GDM1 (cell line): Measurements from ENCODE around the gene GLCE.
"Not testable (repeated sequence)": the region's sequence is repeated elsewhere in the genome, so short reads cannot be mapped to it uniquely, and the experiment has no call there.

ENCODE experiments used
- DNase-seq: peaks from one replicate; lab custom pipeline; 2025; lab: John Stamatoyannopoulos, UW

GLCE gene

DNA sequence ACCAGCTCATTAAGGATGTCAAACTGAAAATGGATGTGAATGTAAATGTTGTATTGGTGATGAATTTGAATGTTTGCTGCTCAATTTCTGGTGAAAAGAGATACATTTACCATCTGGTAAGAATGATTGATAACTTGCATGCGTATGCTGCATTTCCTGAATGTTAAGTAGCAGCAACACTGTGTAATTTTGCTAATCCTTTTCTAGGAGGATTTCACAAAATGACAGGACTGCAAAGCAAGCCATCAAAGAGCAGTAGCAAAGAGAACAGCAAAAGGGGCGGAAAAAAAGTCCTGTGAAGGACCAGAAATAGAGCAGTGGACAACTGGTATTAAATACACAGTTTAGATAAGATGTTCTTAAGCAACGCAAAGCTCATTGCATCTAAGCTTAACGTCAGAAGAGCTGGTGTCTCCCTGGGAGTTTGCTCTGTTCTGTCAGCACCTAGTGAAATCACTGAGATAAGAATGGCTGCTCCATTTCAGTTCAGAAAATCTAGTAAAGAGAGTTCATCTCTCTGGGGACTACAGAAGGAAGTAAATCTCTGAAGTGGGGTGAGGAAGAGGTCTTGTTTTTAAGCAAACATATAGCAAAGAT is 114.7 kb downstream of the GLCE start:
- DNase-seq: no peak

DNA sequence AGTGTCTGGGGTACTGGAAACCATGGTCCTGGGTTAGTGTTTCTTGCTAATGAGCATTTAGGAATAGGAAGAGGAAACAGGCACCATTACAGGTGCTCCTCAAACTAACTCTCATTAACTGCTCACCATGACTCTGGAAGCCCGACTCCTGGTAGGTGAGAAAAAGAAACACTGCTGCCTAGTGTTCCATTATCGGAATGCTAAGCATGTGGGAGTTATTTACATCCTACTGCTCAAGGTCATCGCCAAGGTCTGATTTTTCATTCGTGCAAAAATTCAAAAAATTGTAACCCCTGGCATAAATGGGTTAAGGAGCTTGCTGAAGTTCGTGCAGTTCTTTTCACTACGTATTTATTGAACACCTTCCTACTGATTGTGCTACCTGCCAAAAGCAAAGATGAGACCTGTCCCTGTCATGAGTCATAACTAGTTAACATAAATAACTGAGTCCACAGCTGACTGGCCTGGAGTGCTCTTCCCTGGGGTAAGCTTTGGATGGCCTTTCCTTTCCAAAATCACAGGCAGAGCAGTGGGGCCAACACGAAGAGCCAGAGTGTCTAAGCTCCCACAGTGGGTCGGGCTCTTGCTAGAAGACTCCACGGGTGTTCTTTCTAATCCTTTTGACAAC is 115.6 kb downstream of the GLCE start:
- DNase-seq: no peak

DNA sequence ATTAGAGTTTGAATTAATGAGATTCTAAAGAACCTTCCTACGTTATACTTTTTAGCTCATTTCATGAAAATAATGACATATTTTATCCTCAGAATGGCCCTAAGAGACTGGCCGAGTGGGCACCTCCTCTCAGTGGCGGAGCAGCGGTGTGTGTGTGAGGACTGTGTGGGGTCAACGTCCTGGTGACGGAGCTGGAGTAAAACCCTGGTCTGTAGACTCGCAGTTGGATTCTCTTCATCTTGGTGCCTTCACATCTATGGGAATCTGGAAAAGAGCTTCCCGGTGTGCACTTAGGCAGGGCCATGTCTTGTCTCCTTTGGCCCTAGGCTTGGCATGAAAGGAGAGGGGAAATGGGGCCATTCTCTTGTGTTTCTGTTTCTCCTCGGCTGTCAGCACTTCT is 116.9 kb downstream of the GLCE start:
- DNase-seq: no peak

DNA sequence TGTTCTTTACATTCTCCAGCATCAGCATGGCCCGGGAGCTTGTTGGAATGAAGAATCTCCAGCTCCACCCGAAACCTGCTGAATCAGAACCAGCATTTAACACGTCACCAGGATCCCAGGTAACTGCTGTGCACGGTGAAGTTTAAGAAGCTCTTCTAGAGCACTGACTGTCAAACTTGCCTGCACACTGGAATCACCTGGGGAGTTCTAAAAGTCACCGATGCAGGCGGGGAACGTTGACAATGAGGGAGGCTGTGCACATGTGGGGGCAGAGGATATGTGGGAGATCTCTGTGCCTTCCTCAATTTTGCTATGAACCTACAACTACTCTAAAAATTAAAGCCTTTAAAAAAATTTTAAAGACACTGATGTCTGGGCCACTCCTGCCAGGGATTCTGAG is 119.2 kb downstream of the GLCE start:
- DNase-seq: no peak

DNA sequence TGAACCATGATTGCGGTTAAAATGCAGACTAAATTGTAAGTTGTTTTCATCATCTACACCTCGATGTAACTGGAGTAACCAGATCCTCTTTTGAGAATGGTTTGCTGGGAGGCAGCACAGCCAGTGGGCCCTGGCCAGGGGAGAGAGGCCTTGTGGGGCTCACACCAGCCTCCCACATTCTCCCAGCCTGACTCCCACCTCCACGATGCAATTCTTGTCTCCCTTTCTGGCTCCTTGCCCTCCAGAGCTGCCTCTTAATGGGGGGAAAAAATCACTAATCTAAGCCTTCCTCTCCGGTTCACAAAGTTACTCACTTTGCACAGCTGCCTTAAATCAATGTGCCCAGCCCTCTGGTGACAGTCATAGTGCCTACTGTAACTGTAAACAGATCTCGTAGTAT is 120.3 kb downstream of the GLCE start:
- DNase-seq: no peak

DNA sequence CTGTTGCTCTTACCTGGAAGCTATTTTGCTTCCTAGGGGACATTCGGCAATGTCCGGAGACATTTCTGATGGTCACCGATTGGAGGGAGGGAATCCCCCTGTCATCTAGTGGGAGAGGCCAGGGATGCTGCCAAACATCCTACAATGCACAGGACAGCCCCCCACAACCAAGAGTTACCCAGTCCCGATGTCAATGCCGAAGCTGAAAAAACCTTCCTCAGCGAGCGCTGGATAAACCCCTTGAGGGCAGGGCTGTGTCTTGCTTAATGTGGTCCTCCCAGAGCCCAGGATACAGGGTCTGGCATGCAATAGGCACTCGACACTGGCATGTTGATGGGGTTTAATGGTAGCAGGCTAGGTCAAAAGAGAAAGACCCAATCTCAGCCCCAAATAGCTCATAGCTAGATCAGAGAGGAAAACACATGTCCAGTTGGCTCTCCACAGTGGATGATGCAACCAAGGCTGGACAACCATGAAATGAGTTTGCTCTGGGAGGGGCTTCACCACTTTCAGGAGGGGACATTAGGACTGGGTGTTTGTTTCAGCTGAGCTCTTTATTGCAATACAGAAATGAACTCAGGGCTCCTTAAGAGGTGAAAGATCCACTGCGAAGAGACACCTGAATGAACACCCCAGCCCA is 121.8 kb downstream of the GLCE start:
- no peak for DNase-seq

DNA sequence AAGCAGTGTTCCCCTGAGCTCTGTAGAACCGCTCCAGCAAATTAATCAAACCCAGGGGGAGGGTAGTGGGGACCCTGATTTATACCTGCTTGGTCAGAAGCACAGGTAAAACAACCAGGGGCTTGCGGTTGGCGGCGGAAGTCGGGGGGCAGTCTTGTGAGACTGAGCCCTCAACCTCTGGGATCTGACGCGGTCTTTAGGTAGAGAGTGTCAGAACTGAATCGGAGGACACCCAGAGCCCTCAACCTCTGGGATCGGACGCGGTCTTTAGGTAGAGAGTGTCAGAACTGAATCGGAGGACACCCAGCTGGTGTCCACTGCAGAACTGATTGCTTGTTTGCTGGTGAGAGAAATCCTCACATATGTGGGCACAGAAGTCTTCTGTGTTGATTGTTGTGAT is 125.4 kb downstream of the GLCE start:
- no peak for DNase-seq

DNA sequence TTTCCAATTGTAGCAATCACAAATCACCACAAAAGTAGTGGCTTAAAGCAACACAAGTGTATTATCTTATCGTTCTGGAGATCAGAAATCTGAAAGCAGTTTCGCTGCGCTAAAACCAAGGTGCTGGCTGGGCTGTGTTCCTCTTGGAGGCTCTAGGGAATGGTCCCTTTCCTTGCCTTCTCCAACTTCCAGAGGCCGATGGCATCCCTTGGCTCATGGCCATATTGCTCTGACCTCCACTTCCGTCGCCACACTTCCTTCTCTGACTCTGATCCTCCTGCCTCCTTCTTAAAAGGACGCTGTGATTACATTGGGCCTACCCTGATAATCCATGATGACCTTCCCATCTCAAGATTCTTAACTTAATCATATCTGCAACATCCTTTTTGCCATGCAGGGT is 127.6 kb downstream of the GLCE start:
- DNase-seq: no peak

DNA sequence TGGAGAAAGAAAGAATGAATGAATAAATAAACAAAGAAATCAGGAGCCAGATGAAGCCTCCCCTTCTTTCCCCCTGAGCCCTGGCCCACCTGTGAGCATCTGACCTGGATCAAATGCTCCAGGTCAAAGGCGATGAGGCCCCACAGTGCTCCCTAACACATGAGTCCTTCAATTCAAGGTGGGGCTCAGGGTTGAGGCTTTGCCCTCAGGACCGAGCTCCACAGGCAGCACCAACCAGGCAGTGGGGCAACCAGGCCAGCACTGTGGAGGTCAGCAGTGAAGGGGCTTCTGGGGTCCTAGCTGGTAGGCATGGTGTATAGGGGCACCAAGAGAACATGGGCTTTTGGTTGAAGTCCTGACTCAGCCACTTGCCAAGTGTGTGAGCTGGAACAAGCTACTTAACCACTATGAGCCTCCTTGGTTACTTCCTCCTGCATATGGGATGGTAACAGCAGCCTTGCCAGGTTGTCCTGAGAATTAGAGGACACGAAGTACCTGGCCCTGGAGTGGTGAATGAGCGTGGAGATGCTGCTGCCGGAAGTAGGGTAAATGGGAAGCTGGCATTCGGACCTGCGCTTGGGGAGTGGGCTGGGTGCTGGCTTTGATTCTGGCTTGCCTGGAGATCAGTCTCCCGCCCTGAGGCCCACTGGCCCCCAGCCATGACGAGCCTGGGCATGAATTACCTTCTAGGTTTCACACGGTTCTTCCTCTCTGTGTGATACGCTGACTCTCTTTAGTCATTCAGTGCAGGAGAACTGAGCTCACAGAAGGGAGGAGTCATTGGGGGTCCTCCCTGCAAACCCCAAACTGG is 128.3 kb downstream of the GLCE start:
- no peak for DNase-seq

DNA sequence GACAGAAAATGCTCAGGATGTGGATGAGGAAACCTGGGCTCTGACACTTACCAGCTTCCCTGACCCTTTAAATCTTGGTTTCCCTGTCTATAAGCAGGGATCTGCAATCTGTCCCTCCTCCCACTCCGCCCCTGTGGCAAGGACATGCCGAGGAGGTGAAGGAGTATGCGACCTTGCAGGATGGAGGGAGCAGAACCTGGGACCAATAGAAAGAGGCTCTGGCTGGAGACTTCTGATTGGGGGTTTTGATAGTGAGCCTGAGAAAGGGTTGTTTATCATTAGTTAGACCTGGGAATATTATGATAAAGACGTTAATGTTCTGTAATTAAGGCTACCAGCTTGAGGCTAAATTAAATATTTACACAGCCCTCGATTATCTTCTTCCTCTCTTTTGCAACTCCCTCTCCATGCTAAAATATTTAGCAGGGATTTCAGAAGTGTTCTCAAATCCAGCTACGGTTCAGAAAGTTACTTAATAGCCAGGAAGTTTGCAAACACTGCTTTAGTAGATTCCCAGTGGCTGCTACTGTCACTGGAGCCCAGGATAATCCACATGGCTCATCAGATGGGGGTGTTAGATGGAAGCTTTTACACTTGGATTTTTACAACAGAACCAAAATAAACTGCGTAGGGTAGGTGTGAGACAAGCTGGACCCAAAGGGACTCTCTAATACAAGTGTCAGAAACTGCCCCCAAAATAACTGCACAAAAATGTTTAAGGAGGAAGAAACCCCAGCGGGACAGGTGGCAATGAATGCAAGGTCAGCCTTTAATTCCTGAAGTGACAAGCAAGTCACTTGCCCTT is 129.1 kb downstream of the GLCE start:
- no peak for DNase-seq

DNA sequence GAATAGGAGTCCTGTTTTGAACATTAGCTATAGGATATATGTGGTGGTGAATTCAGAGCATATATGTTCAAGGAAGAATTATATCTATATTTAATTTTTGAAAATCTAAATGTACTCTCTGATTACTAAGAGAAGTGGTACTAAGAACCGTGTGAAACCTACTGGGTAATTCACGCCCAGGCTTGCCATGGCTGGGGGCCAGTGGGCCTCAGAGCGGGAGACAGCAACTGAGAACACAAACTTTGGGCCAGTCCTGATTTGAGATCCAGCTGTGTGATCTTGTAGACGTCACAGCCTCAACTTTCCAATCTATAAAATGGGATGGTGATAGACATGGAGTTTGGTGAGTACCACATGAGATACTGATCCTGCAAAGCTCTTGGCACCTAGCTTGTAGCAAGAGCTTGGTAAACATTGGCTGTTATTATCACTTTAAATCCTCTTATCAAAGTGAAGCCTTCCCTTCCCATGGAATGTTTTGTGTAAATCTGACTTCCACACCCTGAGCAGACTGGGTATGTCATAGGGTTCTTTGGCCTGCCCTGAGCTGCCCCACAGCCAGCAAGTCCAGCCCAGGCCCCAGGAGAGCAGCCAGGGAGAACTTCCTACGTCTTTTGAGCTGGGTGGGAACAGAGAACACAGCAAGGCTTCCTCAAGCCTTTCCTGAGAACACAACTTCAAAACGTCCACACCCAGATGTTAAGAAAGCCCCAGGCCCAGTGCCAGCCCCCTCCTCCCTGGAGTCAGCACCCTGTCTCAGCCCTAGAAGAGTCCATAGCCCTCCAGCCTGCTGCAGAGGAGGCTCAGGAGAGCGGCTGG is 130.1 kb downstream of the GLCE start:
- DNase-seq: no peak

DNA sequence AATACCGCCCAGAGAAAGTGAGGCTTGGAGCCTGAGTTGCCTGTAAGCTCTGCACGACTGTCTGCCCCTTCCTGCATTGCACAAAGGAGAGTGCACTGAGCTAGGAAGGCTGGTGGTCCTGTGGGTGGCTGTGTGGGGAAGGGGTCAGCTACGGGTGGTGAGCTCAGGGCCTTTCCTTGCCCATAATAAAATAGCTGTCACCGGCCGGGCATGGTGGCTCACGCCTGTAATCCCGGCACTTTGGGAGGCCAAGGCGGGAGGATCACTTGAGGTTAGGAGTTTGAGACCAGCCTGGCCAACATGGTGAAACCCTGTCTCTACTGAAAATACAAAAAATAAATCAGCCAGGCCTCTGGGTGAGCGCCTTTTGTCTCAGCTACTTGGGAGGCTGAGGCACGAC is 131.2 kb downstream of the GLCE start:
- not testable (repeated sequence) for DNase-seq

DNA sequence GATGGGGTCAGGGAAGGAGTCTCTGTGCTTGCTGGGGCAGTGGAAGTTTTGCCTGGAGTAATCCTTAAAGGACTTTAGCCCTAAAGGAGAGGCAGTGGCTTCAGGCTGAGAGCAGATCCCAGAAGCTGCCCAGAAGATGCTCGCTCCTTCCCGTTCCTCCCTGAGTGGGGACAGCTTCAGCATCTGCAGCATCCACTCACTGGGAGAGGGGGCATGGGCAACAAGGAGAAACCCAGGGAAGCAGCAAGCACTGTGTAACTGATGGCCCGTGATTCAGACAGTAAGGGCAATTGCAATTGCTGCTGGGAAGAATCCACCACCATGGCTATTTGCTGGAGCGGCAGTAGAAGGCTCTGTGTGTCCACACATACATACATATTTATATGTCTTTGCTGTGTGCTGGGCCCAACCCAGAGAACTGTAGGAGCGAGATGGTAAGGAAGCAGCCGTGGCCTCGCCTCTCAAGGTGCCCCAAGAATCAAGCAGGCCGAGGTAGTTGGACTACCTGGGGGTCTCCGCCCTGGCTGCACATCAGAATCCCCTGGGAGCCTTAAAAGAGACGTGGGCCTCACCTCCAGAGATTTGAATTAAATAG is 132.5 kb downstream of the GLCE start:
- DNase-seq: no peak

DNA sequence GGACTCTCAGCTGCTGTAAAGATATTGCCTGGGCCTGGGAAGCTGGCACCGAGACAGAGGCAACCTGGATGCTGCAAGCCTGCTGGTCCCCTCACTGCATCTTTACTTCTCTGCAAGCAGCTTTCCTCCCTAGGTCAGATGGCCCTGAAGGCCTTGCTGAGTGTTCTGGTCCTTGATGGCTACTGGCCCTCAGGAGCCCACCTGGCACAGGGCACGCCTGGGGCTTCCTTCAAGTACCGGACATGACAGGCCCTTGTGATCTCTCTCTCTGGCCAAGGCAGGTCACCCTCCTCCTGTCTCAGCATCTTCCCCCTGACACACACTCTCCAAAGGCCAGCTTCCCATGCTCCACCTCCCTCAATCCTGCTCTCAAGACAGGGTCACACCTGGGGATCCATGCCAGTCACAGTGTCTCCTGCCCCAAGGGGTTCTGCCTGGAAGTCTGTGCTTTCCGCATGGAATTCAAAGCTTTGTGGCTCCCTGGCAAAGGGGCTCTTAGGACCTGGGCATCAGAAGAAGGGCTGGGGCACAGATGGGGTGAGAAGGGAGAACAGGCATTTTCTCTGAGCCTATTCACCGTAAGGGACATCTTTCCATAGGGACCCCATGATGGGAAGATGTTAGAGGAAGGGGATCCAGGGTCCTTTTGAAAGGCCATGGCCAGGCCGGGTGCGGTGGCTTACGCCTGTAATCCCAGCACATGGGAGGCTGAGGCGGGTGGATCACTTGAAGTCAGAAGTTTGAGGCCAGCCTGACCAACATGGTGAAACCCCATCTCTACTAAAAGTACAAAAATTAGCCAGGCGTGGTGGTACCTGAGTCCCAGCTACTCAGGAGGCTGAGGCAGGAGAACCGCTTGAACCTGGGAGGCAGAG is 133.5 kb downstream of the GLCE start:
- DNase-seq: no peak

DNA sequence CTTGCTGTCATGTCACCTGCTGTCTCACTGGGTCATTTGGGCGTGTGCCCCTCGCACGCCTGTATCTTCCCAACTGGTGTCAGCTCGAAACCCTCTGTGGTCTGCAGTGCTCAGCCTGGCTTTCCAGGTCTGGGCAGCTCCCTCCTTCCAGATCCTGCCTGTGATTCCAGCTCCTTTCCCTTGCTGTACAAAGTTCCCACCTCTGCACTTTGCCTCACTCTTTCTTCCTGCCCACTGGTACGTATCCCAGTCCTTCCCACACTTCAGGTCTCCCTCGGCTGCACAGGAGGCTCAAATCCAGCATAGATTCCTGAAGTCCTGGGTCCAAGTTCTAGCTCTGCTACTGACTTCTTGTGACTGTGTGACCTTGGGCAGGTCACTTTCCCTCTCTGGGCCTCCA is 136.2 kb downstream of the GLCE start:
- no peak for DNase-seq

DNA sequence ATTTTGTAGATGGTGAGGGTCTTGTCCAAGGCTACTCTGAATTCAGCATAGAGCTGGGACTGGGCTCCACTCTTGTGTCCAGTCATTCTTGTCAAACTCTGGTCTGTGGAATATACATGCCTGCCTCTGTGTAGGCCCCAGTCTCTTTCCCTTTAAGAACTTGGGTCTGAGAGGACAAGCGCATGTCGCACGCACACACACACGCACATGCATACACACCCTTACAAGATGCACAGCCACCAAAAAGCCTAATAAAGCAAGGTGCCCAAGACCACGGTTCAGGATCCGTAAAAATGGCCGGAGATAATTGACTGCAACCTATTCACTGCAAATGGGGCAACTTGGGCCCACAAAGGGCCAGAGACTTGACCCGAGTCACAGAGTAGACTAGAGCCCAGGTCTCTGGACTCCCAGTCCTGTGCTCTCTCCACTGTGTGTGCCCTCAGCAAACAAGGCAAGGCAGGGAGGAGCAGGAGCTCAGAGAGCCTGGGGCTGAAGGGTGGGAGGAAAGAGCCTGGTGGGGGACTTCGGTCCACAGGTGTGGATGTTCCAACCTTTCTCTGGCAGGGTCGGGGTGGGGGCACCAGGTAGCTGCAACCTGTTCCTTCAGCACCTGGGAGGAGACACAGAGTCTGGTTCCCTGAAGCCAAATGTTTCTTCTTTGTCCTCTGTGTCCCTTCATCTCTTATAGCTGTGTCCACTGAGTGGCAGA is 137.4 kb downstream of the GLCE start:
- DNase-seq: no peak

DNA sequence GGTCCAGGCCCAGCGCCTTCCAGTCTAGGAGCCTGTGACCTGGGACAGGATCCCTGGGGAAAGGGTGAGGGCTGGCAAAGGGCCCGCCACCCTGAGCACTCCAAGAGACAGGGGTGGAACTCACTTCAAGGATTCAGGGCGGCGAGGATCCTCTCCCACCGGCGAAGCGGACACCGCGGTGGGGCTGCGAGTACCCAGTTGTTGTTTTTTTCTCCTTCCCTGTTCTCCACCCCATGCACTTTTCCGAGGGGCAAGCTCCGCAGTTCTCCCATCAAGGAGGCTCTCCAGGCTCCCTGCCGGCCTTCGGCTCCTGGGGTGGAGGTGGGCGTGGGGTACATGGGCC is 137.9 kb downstream of the GLCE start:
- no peak for DNase-seq

DNA sequence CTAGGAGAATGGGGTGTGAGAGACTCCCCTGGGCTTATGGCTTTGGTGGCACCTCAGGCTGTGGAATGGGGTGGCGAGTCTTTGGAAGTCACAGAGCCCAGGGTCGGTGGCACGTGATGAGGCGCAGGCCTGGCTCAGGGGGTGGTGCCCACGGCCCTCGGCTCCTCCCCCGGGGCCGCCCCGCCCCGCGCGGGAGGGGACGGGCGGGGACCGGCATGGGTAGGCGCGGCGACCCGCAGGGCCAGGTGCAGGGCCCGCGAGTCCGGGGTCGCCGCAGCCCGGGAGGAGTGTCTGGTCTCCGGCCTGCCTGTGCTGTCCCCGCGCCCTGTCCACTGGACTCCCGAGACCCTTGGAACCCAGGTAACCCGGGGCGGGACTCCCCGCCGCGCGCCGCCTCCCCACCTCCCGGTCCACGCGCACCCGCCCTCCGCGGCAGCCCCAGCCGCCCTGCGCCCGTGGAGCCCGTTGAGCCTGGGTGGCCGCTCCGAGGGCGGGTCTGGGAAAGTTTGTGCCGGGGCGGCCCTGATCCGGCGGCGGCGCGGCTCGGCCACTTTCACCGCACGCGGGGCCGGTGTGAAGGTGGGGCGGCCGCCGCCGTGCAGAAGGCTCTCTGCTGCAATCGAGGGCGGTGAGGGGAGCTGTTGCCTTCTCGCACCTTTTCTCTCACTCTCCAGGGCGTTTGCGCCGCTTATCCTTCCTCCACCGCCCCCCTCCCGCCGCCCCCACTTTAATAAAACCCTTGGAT is 138.4 kb downstream of the GLCE start, which contains the start of gene PAQR5:
Gene PAQR5 (plus strand): TSS at position 216 of the 745 bp plus-strand sequence. CDS start 61,169 bp downstream, outside the sequence.
- DNase-seq: peak; percentile 71
